ENCODE data around the gene PRELP.
"Not testable (repeated sequence)": the region's sequence is repeated elsewhere in the genome, so short reads cannot be mapped to it uniquely, and the experiment has no call there.

- not testable (repeated sequence) for TF ChIP-seq CTCF, POLR2A (IDR thresholded peaks at IDR 0.05)
Measured at GRCh38 chr1:203466906-203467549, 8.6 kb upstream of the PRELP start.

Data from lower leg skin (tissue), 3 donors.